Sigmoid colon (tissue), 7 donors: ENCODE results near the gene CBY2. TPM values are rescaled to one million over a fixed set of nuclear protein-coding genes. Genes with fewer than 3 reads are reported as not detected.
"Not testable (repeated sequence)": the region's sequence is repeated elsewhere in the genome, so short reads cannot be mapped to it uniquely, and the experiment has no call there.

Experiments
- DNase-seq: peaks from one replicate; pipeline ENCODE4 v3.0.0-alpha.2; 2019
- H3K27ac ChIP-seq, 4 donors: fragments of 200-600 bp; sonication (generic); one replicate each; pipeline ENCODE4 v1.5.1; 2016 to 2019; ENCODE audit warnings: mild to moderate bottlenecking in 1 of 4
- H3K27me3 ChIP-seq, 3 donors: fragments of 200-600 bp; sonication (generic); one replicate each; pipeline ENCODE4 v1.5.1; 2019; ENCODE audit warnings: mild to moderate bottlenecking in 1 of 3
- H3K36me3 ChIP-seq, 4 donors: fragments of 200-600 bp; sonication (generic); one replicate each; pipeline ENCODE4 v1.5.1; 2016 to 2019
- H3K4me1 ChIP-seq, 4 donors: fragments of 200-600 bp; sonication (generic); one replicate each; pipeline ENCODE4 v1.5.1; 2017 to 2019
- H3K4me3 ChIP-seq, 4 donors: fragments of 200-600 bp; sonication (generic); one replicate each; pipeline ENCODE4 v1.5.1; 2017 to 2019; ENCODE audit warnings: mild to moderate bottlenecking in 2 of 4, moderate library complexity in 1 of 4
- H3K9me3 ChIP-seq, 4 donors: fragments of 200-600 bp in 3 of 4; sonication (generic) in 3 of 4; one replicate each; pipeline versions ENCODE4 v1.5.1 to v1.6.1; 2013 to 2019
- EP300 ChIP-seq, 4 donors: sonication (generic); formaldehyde crosslinking; IDR thresholded peaks; one replicate each; pipeline ENCODE4 v1.6.1; 2017; ENCODE audit warnings: antibody characterized with exemption in 4 of 4
- POLR2A ChIP-seq, 2 donors: fragments of 450-650 bp; IDR thresholded peaks; one replicate each; pipeline ENCODE4 v1.6.1; 2016; ENCODE audit warnings: antibody characterized with exemption in 2 of 2, mild to moderate bottlenecking in 2 of 2, moderate library complexity in 2 of 2
- POLR2AphosphoS5 ChIP-seq, 4 donors: sonication (generic); formaldehyde crosslinking; IDR thresholded peaks; one replicate each; pipeline ENCODE4 v1.6.1; 2017; ENCODE audit warnings: antibody characterized with exemption in 4 of 4
- WGBS, 2 donors: extraction: QIAGEN DNeasy Blood & Tissue Kit; methylation state at CpG; one replicate each; pipeline ENCODE4 v1.1.7; 2013; 5-methylcytosine and 5-hydroxymethylcytosine counted together
- intact Hi-C: fragments of 100-400 bp; cut with DNase I; formaldehyde crosslinking; loops from one replicate; pipeline ENCODE4 v1.15.1; 2023
- polyA plus RNA-seq, 3 donors: library from polyadenylated mRNA; stranded (reverse); fragments of 200-250 nt; gene quantifications; one replicate each; pipeline ENCODE4 v1.2.3, GENCODE V29; 2013
- total RNA-seq, 4 donors: library from RNA; depleted of rRNA; stranded (reverse); fragments of >200 nt; gene quantifications; one replicate each; pipeline ENCODE4 v1.1.0, GENCODE V29; 2016
- TF ChIP-seq, protein P1 (sequence below), 4 experiments: fragments of 450-650 bp in 3 of 4; fragments of 200-600 bp in 1 of 4; IDR thresholded peaks; one replicate each; pipeline ENCODE4 v1.5.1; 2016 to 2019; ENCODE audit warnings: antibody characterized with exemption in 4 of 4, mild to moderate bottlenecking in 3 of 4, moderate library complexity in 2 of 4
- donor health status: healthy with polysubstance abuse.
- donor health status: Bipolar disorder and iron deficiency.
- donor health status: healthy.

CBY2 gene
- total and polyA plus RNA-seq, 7 donors: not detected

DNA sequence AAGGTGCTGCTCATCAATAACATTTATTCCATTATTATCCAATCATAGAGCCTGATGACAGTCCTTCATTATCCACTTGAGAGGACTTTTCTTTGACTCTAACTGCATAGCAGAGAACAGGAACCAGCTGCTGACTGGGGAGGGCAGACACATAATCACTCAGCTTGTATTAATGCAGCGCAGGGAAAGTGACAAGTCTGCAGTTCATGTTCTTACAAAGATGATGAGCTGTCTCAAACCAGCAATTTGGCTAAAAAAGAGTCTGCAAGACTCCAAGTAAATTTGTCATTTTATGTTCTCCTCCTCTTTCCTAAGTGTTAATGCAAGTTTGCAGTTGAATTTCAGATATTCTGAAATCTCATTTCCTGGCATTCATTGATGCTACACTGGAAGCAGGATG lies 40.0 kb upstream of the CBY2 start:
- H3K4me3 ChIP-seq: no peak overlapping the region
- H3K27ac ChIP-seq: no peak overlapping the region
- TF ChIP-seq POLR2AphosphoS5 (IDR thresholded peaks at IDR 0.05): no peak
- no peak for TF ChIP-seq EP300 (IDR thresholded peaks at IDR 0.05)
- no peak for TF ChIP-seq POLR2A (IDR thresholded peaks at IDR 0.05)
- TF ChIP-seq, protein P1, sequence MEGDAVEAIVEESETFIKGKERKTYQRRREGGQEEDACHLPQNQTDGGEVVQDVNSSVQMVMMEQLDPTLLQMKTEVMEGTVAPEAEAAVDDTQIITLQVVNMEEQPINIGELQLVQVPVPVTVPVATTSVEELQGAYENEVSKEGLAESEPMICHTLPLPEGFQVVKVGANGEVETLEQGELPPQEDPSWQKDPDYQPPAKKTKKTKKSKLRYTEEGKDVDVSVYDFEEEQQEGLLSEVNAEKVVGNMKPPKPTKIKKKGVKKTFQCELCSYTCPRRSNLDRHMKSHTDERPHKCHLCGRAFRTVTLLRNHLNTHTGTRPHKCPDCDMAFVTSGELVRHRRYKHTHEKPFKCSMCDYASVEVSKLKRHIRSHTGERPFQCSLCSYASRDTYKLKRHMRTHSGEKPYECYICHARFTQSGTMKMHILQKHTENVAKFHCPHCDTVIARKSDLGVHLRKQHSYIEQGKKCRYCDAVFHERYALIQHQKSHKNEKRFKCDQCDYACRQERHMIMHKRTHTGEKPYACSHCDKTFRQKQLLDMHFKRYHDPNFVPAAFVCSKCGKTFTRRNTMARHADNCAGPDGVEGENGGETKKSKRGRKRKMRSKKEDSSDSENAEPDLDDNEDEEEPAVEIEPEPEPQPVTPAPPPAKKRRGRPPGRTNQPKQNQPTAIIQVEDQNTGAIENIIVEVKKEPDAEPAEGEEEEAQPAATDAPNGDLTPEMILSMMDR (IDR thresholded peaks at IDR 0.05): no peak
- no peaks in the 10 kb centered on the region for H3K4me1 ChIP-seq
- no peaks in the 10 kb centered on the region for H3K9me3 ChIP-seq
- no peaks in the 10 kb centered on the region for H3K36me3 ChIP-seq
- no peak for DNase-seq
- no peaks in the 10 kb centered on the region for H3K27me3 ChIP-seq
- intact Hi-C loops: no loop called here
- 85 to 86% methylated on average over 1 of the region's 1 CpG for WGBS, 2 donors

DNA sequence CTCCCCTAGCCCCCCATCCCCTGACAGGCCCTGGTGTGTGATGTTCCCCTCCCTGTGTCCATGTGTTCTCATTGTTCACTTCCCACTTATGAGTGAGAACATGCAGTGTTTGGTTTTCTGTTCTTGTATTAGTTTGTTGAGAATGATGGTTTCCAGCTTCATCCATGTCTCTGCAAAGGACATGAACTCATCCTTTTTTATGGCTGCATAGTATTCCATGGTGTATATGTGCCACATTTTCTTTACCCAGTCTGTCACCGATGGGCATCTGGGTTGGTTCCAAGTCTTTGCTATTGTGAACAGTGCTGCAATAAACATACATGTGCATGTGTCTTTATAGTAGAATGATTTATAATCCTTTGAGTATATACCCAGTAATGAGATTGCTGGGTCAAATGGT lies 39.2 kb upstream of the CBY2 start:
- WGBS, 2 donors: 91 to 96% methylated on average over 1 of the region's 1 CpG
- H3K9me3 ChIP-seq, H3K36me3 ChIP-seq, intact Hi-C loops, H3K4me1 ChIP-seq, H3K27me3 ChIP-seq, H3K27ac ChIP-seq, DNase-seq, H3K4me3 ChIP-seq: not testable (repeated sequence)

DNA sequence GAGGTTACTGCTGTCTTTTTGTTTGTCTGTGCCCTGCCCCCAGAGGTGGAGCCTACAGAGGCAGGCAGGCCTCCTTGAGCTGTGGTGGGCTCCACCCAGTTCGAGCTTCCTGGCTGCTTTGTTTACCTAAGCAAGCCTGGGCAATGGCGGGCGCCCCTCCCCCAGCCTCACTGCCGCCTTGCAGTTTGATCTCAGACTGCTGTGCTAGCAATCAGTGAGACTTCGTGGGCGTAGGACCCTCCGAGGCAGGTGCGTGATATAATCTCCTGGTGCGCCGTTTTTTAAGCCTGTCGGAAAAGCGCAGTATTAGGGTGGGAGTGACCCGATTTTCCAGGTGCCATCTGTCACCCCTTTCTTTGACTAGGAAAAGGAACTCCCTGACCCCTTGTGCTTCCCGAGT lies 32.5 kb upstream of the CBY2 start:
- H3K4me3 ChIP-seq, H3K4me1 ChIP-seq, H3K9me3 ChIP-seq, H3K27me3 ChIP-seq, H3K36me3 ChIP-seq, intact Hi-C loops, H3K27ac ChIP-seq, DNase-seq: not testable (repeated sequence)
- 71 to 72% methylated on average over 13 of the region's 14 CpGs for WGBS, 2 donors

DNA sequence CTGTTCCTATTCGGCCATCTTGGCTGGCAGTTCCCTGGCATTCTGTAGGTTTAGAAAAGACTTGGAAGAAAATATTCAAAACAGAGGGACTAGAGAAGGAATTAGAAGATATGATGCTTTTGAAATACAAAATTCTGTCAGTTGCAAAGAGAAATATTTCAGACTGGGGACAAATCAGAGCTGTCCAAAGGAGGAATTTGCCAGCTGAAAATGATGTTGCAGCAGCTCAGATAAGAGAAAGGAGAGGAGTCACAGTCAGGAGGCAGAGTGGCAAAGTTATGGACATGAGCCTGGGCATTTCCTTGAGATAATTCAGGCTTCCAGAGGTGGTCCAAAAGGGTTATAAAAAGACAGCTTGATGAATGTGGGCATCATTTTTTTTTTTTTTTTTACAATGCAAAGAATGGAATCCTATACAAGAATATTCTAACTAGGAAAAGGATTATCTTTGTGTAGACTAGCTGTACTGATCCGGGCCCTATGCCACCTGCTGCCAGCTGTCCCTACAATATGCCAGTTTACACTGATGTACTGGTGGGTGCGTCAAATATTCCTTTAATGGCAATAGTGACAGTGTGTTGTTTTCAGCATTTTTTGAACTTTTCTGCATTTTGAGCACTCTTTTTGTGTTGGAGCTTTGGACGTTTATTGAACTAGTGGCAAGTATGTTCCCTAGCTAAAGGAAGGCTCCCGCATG lies 31.8 kb upstream of the CBY2 start:
- no peak for DNase-seq
- WGBS, 2 donors: 93 to 94% methylated on average over 5 of the region's 5 CpGs
- H3K27me3 ChIP-seq: no peaks in the 10 kb centered on the region
- H3K9me3 ChIP-seq: no peaks in the 10 kb centered on the region
- H3K4me1 ChIP-seq: no peaks in the 10 kb centered on the region
- no peak overlapping the region for H3K27ac ChIP-seq
- TF ChIP-seq EP300 (IDR thresholded peaks at IDR 0.05) (no peak), POLR2AphosphoS5 (IDR thresholded peaks at IDR 0.05) (no peak), POLR2A (IDR thresholded peaks at IDR 0.05) (no peak)
- TF ChIP-seq, protein P1 (IDR thresholded peaks at IDR 0.05): no peak
- intact Hi-C loops: no loop called here
- no peak overlapping the region for H3K4me3 ChIP-seq
- no peaks in the 10 kb centered on the region for H3K36me3 ChIP-seq

DNA sequence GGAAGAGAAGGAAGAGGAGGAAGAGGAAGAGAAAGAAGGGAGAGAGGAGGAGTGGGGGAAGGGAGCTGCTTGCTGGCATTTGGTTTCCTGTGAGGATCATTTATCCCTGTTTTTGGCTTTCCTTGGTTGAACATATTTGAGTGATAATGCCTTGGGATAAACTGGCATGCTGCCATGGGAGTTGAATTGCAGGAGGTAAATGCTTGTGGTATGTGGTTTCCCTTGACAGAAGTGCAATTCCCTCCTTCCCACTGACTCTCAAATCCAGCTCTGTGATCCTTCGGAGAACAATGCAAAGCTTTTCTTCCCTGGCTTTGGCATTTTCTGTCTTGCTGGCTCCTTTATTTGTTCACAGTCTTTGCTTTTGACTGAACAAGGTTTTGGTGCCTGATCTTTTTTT lies 27.2 kb upstream of the CBY2 start:
- Histone ChIP-seq H3K4me1 (no peaks in the 10 kb centered on the region), H3K27ac (no peak overlapping the region), H3K27me3 (no peaks in the 10 kb centered on the region), H3K4me3 (no peak overlapping the region), H3K9me3 (no peaks in the 10 kb centered on the region), H3K36me3 (no peaks in the 10 kb centered on the region)
- TF ChIP-seq EP300 (IDR thresholded peaks at IDR 0.05) (no peak), POLR2AphosphoS5 (IDR thresholded peaks at IDR 0.05) (no peak)
- intact Hi-C loops: no loop called here
- DNase-seq: no peak
- 63 to 65% methylated on average over 1 of the region's 1 CpG for WGBS, 2 donors

DNA sequence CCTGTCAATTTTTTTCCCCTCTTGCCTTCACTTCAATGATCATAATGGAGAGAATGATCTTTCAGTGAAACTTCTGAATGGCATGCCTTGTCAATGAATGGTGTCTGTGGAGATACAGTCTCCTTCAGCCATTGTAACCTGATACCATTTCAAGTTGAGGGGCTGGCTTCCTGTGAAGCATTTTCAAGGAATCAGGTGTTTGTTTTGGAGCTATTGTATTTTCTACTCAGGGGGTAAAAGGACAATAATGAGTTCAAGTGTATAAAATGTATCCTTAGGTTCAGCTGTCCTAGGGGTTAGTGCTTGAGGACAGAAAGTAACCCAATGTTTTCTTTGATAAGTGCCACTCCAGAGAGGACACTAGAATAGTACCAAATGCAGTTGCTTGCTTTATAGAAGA lies 23.8 kb upstream of the CBY2 start:
- Histone ChIP-seq H3K27me3 (no peaks in the 10 kb centered on the region), H3K27ac (no peak overlapping the region), H3K36me3 (no peaks in the 10 kb centered on the region), H3K4me3 (no peak overlapping the region), H3K4me1 (no peaks in the 10 kb centered on the region), H3K9me3 (no peaks in the 10 kb centered on the region)
- DNase-seq: no peak
- intact Hi-C loops: no loop called here
- TF ChIP-seq EP300 (IDR thresholded peaks at IDR 0.05) (no peak), POLR2A (IDR thresholded peaks at IDR 0.05) (no peak), POLR2AphosphoS5 (IDR thresholded peaks at IDR 0.05) (no peak)
- TF ChIP-seq, protein P1 (IDR thresholded peaks at IDR 0.05): no peak
